GM12891 (cell line): ENCODE data around the gene CWC22.

ENCODE experiments used
- PAX5 ChIP-seq: IDR thresholded peaks from 2 replicates; pipeline ENCODE4 v1.6.1; 2011; ENCODE audit warnings: low read length, moderate library complexity, mild to moderate bottlenecking; ENCODE audit not compliant: insufficient read depth, severe bottlenecking
- POLR2A ChIP-seq: IDR thresholded peaks from 2 replicates; pipeline ENCODE4 v1.6.1; 2011; ENCODE audit warnings: low read depth, low read length, control low read depth
- POLR2AphosphoS5 ChIP-seq: IDR thresholded peaks from 2 replicates; pipeline ENCODE4 v1.6.1; 2011; ENCODE audit warnings: low read depth, low read length, control low read depth
- POU2F2 ChIP-seq: IDR thresholded peaks from 2 replicates; pipeline ENCODE4 v1.6.1; 2011; ENCODE audit warnings: low read depth, mild to moderate bottlenecking, control low read depth, low read length, moderate library complexity
- SPI1 ChIP-seq: IDR thresholded peaks from 2 replicates; pipeline ENCODE4 v1.6.1; 2011; ENCODE audit warnings: low read depth, low read length, control low read depth
- TAF1 ChIP-seq: IDR thresholded peaks from 2 replicates; pipeline ENCODE4 v1.6.1; 2011; ENCODE audit warnings: low read depth, low read length, control low read depth

- TF ChIP-seq POLR2A (no peak), POLR2AphosphoS5 (no peak), TAF1 (no peak), SPI1 (no peak), PAX5 (no peak), POU2F2 (no peak)
Measured at GRCh38 chr2:180004731-180005130, 2.4 kb downstream of the CWC22 start.
